Astrocyte (in vitro differentiated cells and primary cell): ENCODE data around the gene DCUN1D4. TPM values are rescaled to one million over a fixed set of nuclear protein-coding genes. Genes with fewer than 3 reads are reported as not detected.

Source experiments
- DNase-seq: peaks from one replicate; pipeline ENCODE4 v3.0.0-alpha.2; 2010; ENCODE audit warnings: low read depth
- FAIRE-seq: peaks from 2 replicates; lab custom pipeline; 2011; peaks lifted over from hg19 to GRCh38; lab: Jason Lieb, UNC
- H2AFZ ChIP-seq: 2 replicates; pipeline ENCODE4 v1.6.0; 2012; ENCODE audit warnings: low read depth, low read length, inconsistent platforms
- H3K27ac ChIP-seq: 2 replicates; pipeline ENCODE4 v1.5.1; 2011; ENCODE audit warnings: low read depth, low read length, inconsistent platforms
- H3K27me3 ChIP-seq: 2 replicates; pipeline ENCODE4 v1.6.0; 2011; ENCODE audit warnings: low read length, inconsistent platforms; ENCODE audit not compliant: insufficient read depth
- H3K36me3 ChIP-seq: 2 replicates; pipeline ENCODE4 v1.5.1; 2011; ENCODE audit warnings: low read length, inconsistent platforms; ENCODE audit not compliant: insufficient read depth
- H3K4me1 ChIP-seq: 2 replicates; pipeline ENCODE4 v1.5.1; 2011; ENCODE audit warnings: low read length, inconsistent platforms; ENCODE audit not compliant: insufficient read depth
- H3K4me2 ChIP-seq: 2 replicates; pipeline ENCODE4 v1.6.0; 2012; ENCODE audit warnings: low read length, inconsistent platforms
- H3K4me3 ChIP-seq: 2 replicates; pipeline ENCODE4 v1.5.1; 2011; ENCODE audit warnings: low read depth, mild to moderate bottlenecking, low read length, inconsistent platforms; ENCODE audit not compliant: insufficient read depth
- H3K79me2 ChIP-seq: 2 replicates; pipeline ENCODE4 v1.6.0; 2012; ENCODE audit warnings: mild to moderate bottlenecking, low read length, inconsistent platforms; ENCODE audit not compliant: insufficient read depth
- H3K9ac ChIP-seq: 2 replicates; pipeline ENCODE4 v1.6.0; 2012; ENCODE audit warnings: mild to moderate bottlenecking, low read length, inconsistent platforms
- H3K9me3 ChIP-seq: 2 replicates; pipeline ENCODE4 v1.5.1; 2012; ENCODE audit warnings: low read depth, mild to moderate bottlenecking, low read length, inconsistent platforms; ENCODE audit not compliant: insufficient read depth
- H4K20me1 ChIP-seq: 2 replicates; pipeline ENCODE4 v1.6.0; 2012; ENCODE audit warnings: low read length, inconsistent platforms; ENCODE audit not compliant: insufficient read depth
- H3K27ac Mint-ChIP-seq: one replicate; pipeline ENCODE4 v1.8.0; 2021; ENCODE audit warnings: mild to moderate bottlenecking, mixed read lengths; ENCODE audit not compliant: unreplicated experiment
- H3K27me3 Mint-ChIP-seq: one replicate; pipeline ENCODE4 v1.8.0; 2021; ENCODE audit warnings: low read depth, mixed read lengths; ENCODE audit not compliant: unreplicated experiment
- H3K36me3 Mint-ChIP-seq: one replicate; pipeline ENCODE4 v1.8.0; 2021; ENCODE audit warnings: low read depth, mixed read lengths; ENCODE audit not compliant: unreplicated experiment
- H3K4me1 Mint-ChIP-seq: one replicate; pipeline ENCODE4 v1.8.0; 2021; ENCODE audit warnings: low read depth, mixed read lengths; ENCODE audit not compliant: unreplicated experiment
- H3K4me3 Mint-ChIP-seq: one replicate; pipeline ENCODE4 v1.8.0; 2021; ENCODE audit warnings: mild to moderate bottlenecking, moderate library complexity, mixed read lengths; ENCODE audit not compliant: unreplicated experiment
- H3K9me3 Mint-ChIP-seq: one replicate; pipeline ENCODE4 v1.8.0; 2021; ENCODE audit warnings: mild to moderate bottlenecking, mixed read lengths; ENCODE audit not compliant: unreplicated experiment
- EZH2 ChIP-seq: IDR thresholded peaks from 2 replicates; pipeline ENCODE4 v1.6.1; 2012; ENCODE audit warnings: mild to moderate bottlenecking, low read length, inconsistent platforms; ENCODE audit not compliant: insufficient read depth
- total RNA-seq: library from RNA; stranded (reverse); gene quantifications from 2 replicates; pipeline ENCODE4 v1.2.1, GENCODE V29; 2021
- TF ChIP-seq, protein P1 (sequence below): IDR thresholded peaks from 2 replicates; pipeline ENCODE4 v1.5.1; 2011; ENCODE audit warnings: low read depth, mild to moderate bottlenecking, inconsistent platforms, low read length, moderate library complexity; ENCODE audit not compliant: insufficient read depth

DCUN1D4 gene
- total RNA-seq, 1 donor from 2014 or later = 59.0 TPM

- H3K79me2 ChIP-seq = no peaks in the 10 kb centered on the region
- Mint-ChIP-seq H3K27me3 (peaks cover 18% of the 10 kb centered on the region), H3K9me3 (no peaks in the 10 kb centered on the region), H3K4me1 (no peaks in the 10 kb centered on the region), H3K36me3 (no peaks in the 10 kb centered on the region), H3K27ac (no peak overlapping the region), H3K4me3 (no peak overlapping the region)
- no peak overlapping the region for H3K9ac ChIP-seq
- no peaks in the 10 kb centered on the region for H3K9me3 ChIP-seq
- H3K4me1 ChIP-seq = no peaks in the 10 kb centered on the region
- DNase-seq (no peak), FAIRE-seq (no peak)
- no peak overlapping the region for H3K4me2 ChIP-seq
- H3K36me3 ChIP-seq = no peaks in the 10 kb centered on the region
- no peak overlapping the region for H3K4me3 ChIP-seq
- no peak overlapping the region for H3K27ac ChIP-seq
- H3K27me3 ChIP-seq = peaks cover 4% of the 10 kb centered on the region
- TF ChIP-seq, protein P1, sequence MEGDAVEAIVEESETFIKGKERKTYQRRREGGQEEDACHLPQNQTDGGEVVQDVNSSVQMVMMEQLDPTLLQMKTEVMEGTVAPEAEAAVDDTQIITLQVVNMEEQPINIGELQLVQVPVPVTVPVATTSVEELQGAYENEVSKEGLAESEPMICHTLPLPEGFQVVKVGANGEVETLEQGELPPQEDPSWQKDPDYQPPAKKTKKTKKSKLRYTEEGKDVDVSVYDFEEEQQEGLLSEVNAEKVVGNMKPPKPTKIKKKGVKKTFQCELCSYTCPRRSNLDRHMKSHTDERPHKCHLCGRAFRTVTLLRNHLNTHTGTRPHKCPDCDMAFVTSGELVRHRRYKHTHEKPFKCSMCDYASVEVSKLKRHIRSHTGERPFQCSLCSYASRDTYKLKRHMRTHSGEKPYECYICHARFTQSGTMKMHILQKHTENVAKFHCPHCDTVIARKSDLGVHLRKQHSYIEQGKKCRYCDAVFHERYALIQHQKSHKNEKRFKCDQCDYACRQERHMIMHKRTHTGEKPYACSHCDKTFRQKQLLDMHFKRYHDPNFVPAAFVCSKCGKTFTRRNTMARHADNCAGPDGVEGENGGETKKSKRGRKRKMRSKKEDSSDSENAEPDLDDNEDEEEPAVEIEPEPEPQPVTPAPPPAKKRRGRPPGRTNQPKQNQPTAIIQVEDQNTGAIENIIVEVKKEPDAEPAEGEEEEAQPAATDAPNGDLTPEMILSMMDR = no peak
- TF ChIP-seq EZH2 = no peak
- no peaks in the 10 kb centered on the region for H4K20me1 ChIP-seq
- H2AFZ ChIP-seq = no peak overlapping the region
These were observed 9.7 kb upstream of the DCUN1D4 start for GRCh38 chr4:51833236-51833635.

DNA sequence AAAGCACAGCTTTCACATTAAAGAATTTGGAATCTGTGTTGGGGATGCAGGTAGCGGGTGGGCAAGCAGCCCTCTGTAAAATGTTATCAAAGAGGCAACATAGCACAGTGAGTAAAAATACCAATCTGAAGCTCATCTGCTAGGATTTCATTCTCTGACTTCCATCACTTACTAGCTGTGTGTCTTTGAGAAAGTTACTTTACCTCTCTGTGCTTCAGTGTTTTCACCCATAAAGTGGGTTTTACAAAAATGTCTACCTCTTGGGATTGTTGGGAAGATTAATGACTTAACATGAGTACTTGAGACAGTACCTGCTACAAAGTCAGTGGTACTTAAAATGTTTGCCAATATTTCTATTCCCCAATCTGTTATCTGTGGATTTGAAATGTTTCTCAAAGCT lies 7.9 kb upstream of the DCUN1D4 start:
- H3K4me3 Mint-ChIP-seq = no peak overlapping the region

DNA sequence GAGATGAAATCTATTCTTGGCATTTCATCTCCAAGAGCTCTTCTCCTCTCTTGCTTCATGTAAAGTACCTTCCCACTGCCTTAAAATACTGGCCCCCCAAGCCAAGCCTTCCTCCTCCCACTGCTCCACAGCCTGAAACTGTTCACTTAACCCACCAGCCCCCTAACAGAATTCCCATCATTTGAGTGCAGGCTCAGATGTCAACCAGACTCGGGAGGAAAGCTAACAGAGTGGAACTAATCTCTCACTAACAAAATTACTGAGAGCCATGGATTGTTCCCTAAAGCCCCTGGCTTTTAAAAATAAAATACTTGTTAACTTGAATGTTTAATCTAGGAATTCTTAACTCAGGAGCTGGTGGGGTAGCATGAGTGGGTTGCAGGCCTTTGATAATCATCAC lies 7.1 kb upstream of the DCUN1D4 start:
- no peak overlapping the region for H3K4me3 ChIP-seq
- no peak overlapping the region for H3K4me2 ChIP-seq
- no peaks in the 10 kb centered on the region for H3K4me1 ChIP-seq
- H3K27me3 Mint-ChIP-seq = peaks cover 18% of the 10 kb centered on the region
- H3K27ac ChIP-seq = no peak overlapping the region
- no peaks in the 10 kb centered on the region for H3K36me3 Mint-ChIP-seq
- no peak overlapping the region for H3K27ac Mint-ChIP-seq
- H3K4me3 Mint-ChIP-seq = no peak overlapping the region
- H4K20me1 ChIP-seq = no peaks in the 10 kb centered on the region
- H3K9me3 Mint-ChIP-seq = no peaks in the 10 kb centered on the region
- FAIRE-seq (no peak), DNase-seq (no peak)
- no peaks in the 10 kb centered on the region for H3K4me1 Mint-ChIP-seq
- H3K79me2 ChIP-seq = no peaks in the 10 kb centered on the region
- TF ChIP-seq, protein P1 = no peak
- TF ChIP-seq EZH2 = no peak
- no peaks in the 10 kb centered on the region for H3K9me3 ChIP-seq
- no peaks in the 10 kb centered on the region for H3K36me3 ChIP-seq
- H3K9ac ChIP-seq = no peak overlapping the region
- peaks cover 4% of the 10 kb centered on the region for H3K27me3 ChIP-seq
- no peak overlapping the region for H2AFZ ChIP-seq

More for the DNA sequence above, 7.9 kb upstream of the DCUN1D4 start:
- Histone ChIP-seq H3K4me1 (no peaks in the 10 kb centered on the region), H2AFZ (no peak overlapping the region), H3K36me3 (no peaks in the 10 kb centered on the region), H3K4me3 (no peak overlapping the region), H4K20me1 (no peaks in the 10 kb centered on the region), H3K9me3 (no peaks in the 10 kb centered on the region), H3K27ac (no peak overlapping the region), H3K79me2 (no peaks in the 10 kb centered on the region), H3K27me3 (peaks cover 4% of the 10 kb centered on the region), H3K9ac (no peak overlapping the region), H3K4me2 (no peak overlapping the region)
- DNase-seq (no peak), FAIRE-seq (no peak)
- peaks cover 18% of the 10 kb centered on the region for H3K27me3 Mint-ChIP-seq
- H3K27ac Mint-ChIP-seq = no peak overlapping the region
- no peaks in the 10 kb centered on the region for H3K36me3 Mint-ChIP-seq
- TF ChIP-seq EZH2 = no peak
- no peaks in the 10 kb centered on the region for H3K9me3 Mint-ChIP-seq
- H3K4me1 Mint-ChIP-seq = no peaks in the 10 kb centered on the region
